ENCODE measurements around the gene OGFOD3. TPM values are rescaled to one million over a fixed set of nuclear protein-coding genes. Genes with fewer than 3 reads are reported as not detected.

OGFOD3 gene
- polyA plus RNA-seq, 3 donors from 2014 or later: 29.3 to 43.5 (median 39.8) TPM

- no peak for DNase-seq
- Mint-ChIP-seq H3K9me3 (no peaks in the 10 kb centered on the region), H3K4me3 (no peak overlapping the region), H3K36me3 (peaks cover 0 to 12% (median 9%) of the 10 kb centered on the region in 3 donors), H3K27ac (no peak overlapping the region), H3K4me1 (no peaks in the 10 kb centered on the region), H3K27me3 (ENCODE audit: low read depth in 3 of 3) (peaks cover 0 to 9% (median 2%) of the 10 kb centered on the region in 3 donors)
These were observed 27.4 kb downstream of the OGFOD3 start for GRCh38 chr17:82390860-82391435.

GRCh38 chr17:82390015-82390859, 28.1 kb downstream of the OGFOD3 start:
- Mint-ChIP-seq H3K4me1 (no peaks in the 10 kb centered on the region), H3K36me3 (peaks cover 0 to 12% (median 9%) of the 10 kb centered on the region in 3 donors), H3K9me3 (no peaks in the 10 kb centered on the region), H3K4me3 (no peak overlapping the region), H3K27ac (no peak overlapping the region), H3K27me3 (ENCODE audit: low read depth in 3 of 3) (peaks cover 0 to 9% (median 2%) of the 10 kb centered on the region in 3 donors)
- DNase-seq: no peak

- Mint-ChIP-seq H3K27ac (no peak overlapping the region), H3K4me3 (no peak overlapping the region), H3K4me1 (no peaks in the 10 kb centered on the region), H3K36me3 (peaks cover 0 to 12% (median 9%) of the 10 kb centered on the region in 3 donors), H3K27me3 (ENCODE audit: low read depth in 3 of 3) (peaks cover 1 to 8% (median 2%) of the 10 kb centered on the region in 3 donors), H3K9me3 (no peaks in the 10 kb centered on the region)
- no peak for DNase-seq
These were observed 29.0 kb downstream of the OGFOD3 start for GRCh38 chr17:82389379-82389778.

- no peak overlapping the region for H3K27ac Mint-ChIP-seq
- DNase-seq: no peak
- peaks cover 1 to 8% (median 2%) of the 10 kb centered on the region in 3 donors for H3K27me3 Mint-ChIP-seq (ENCODE audit: low read depth in 3 of 3)
- no peaks in the 10 kb centered on the region for H3K9me3 Mint-ChIP-seq
- H3K4me1 Mint-ChIP-seq: no peaks in the 10 kb centered on the region
- H3K4me3 Mint-ChIP-seq: no peak overlapping the region
- peaks cover 0 to 12% (median 9%) of the 10 kb centered on the region in 3 donors for H3K36me3 Mint-ChIP-seq
These were observed 29.5 kb downstream of the OGFOD3 start for GRCh38 chr17:82388922-82389283.

GRCh38 chr17:82388223-82388921, 30.0 kb downstream of the OGFOD3 start:
- Mint-ChIP-seq H3K9me3 (no peaks in the 10 kb centered on the region), H3K36me3 (peaks cover 0 to 8% (median 8%) of the 10 kb centered on the region in 3 donors), H3K27me3 (ENCODE audit: low read depth in 3 of 3) (peaks cover 1 to 8% (median 2%) of the 10 kb centered on the region in 3 donors), H3K4me1 (no peaks in the 10 kb centered on the region), H3K27ac (no peak overlapping the region), H3K4me3 (no peak overlapping the region)
- DNase-seq: no peak

- DNase-seq: no peak
- H3K36me3 Mint-ChIP-seq: peaks cover 0 to 6% (median 4%) of the 10 kb centered on the region in 3 donors
- H3K27me3 Mint-ChIP-seq (ENCODE audit: low read depth in 3 of 3): peaks cover 1 to 8% (median 2%) of the 10 kb centered on the region in 3 donors
- H3K4me1 Mint-ChIP-seq: no peaks in the 10 kb centered on the region
- H3K9me3 Mint-ChIP-seq: no peaks in the 10 kb centered on the region
- no peak overlapping the region for H3K4me3 Mint-ChIP-seq
- no peak overlapping the region for H3K27ac Mint-ChIP-seq
These were observed 30.7 kb downstream of the OGFOD3 start for GRCh38 chr17:82387705-82388106.

GRCh38 chr17:82386881-82387704, 31.3 kb downstream of the OGFOD3 start:
- DNase-seq: no peak
- Mint-ChIP-seq H3K27ac (no peak overlapping the region), H3K4me3 (no peak overlapping the region), H3K9me3 (no peaks in the 10 kb centered on the region), H3K36me3 (peaks cover 0 to 2% (median 0%) of the 10 kb centered on the region in 3 donors), H3K4me1 (no peaks in the 10 kb centered on the region), H3K27me3 (ENCODE audit: low read depth in 3 of 3) (peaks cover 1 to 8% (median 2%) of the 10 kb centered on the region in 3 donors)

GRCh38 chr17:82386255-82386831, 32.0 kb downstream of the OGFOD3 start:
- no peak overlapping the region for H3K27ac Mint-ChIP-seq
- no peak for DNase-seq
- H3K4me1 Mint-ChIP-seq: no peaks in the 10 kb centered on the region
- H3K4me3 Mint-ChIP-seq: no peak overlapping the region
- no peaks in the 10 kb centered on the region for H3K9me3 Mint-ChIP-seq
- no peaks in the 10 kb centered on the region for H3K36me3 Mint-ChIP-seq
- H3K27me3 Mint-ChIP-seq (ENCODE audit: low read depth in 3 of 3): peaks cover 1 to 8% (median 2%) of the 10 kb centered on the region in 3 donors

GRCh38 chr17:82385559-82386254, 32.7 kb downstream of the OGFOD3 start:
- Mint-ChIP-seq H3K4me3 (no peak overlapping the region), H3K27me3 (ENCODE audit: low read depth in 3 of 3) (peaks cover 4 to 8% (median 7%) of the 10 kb centered on the region in 3 donors), H3K27ac (no peak overlapping the region), H3K9me3 (no peaks in the 10 kb centered on the region), H3K36me3 (no peaks in the 10 kb centered on the region), H3K4me1 (no peaks in the 10 kb centered on the region)
- no peak for DNase-seq

- H3K36me3 Mint-ChIP-seq: no peaks in the 10 kb centered on the region
These were observed 33.5 kb downstream of the OGFOD3 start for GRCh38 chr17:82384730-82385481.

GRCh38 chr17:82384051-82384729, 34.2 kb downstream of the OGFOD3 start:
- Mint-ChIP-seq H3K4me1 (peaks cover 0 to 3% of the 10 kb centered on the region in 2 donors), H3K27ac (no peak overlapping the region), H3K27me3 (ENCODE audit: low read depth in 3 of 3) (peaks cover 5 to 12% (median 9%) of the 10 kb centered on the region in 3 donors), H3K4me3 (no peak overlapping the region), H3K36me3 (no peaks in the 10 kb centered on the region), H3K9me3 (no peaks in the 10 kb centered on the region)
- no peak for DNase-seq

More at GRCh38 chr17:82384730-82385481, 33.5 kb downstream of the OGFOD3 start:
- no peaks in the 10 kb centered on the region for H3K9me3 Mint-ChIP-seq
- H3K27me3 Mint-ChIP-seq (ENCODE audit: low read depth in 3 of 3): peaks cover 5 to 12% (median 8%) of the 10 kb centered on the region in 3 donors
- no peak overlapping the region for H3K27ac Mint-ChIP-seq
- H3K4me3 Mint-ChIP-seq: no peak overlapping the region
- H3K4me1 Mint-ChIP-seq: peaks cover 0 to 2% of the 10 kb centered on the region in 2 donors
- DNase-seq: no peak

Data from immature natural killer cell (primary cell).